HG03066 (cell line): ENCODE measurements around the gene DLG2.
"Not testable (repeated sequence)": the region's sequence is repeated elsewhere in the genome, so short reads cannot be mapped to it uniquely, and the experiment has no call there.

Source experiments
- ATAC-seq: cut with Tn5 transposase; IDR thresholded peaks from one replicate; pipeline ENCODE4 v1.9.1; 2021; ENCODE audit warnings: low read depth; ENCODE audit not compliant: unreplicated experiment

DLG2 gene

GRCh38 chr11:83449338-83449913, 2177.7 kb downstream of the DLG2 start:
- no peak for ATAC-seq

GRCh38 chr11:83448686-83449085, 2178.5 kb downstream of the DLG2 start:
- ATAC-seq, result no peak

GRCh38 chr11:83443880-83444279, 2183.3 kb downstream of the DLG2 start:
- not testable (repeated sequence) for ATAC-seq

- ATAC-seq, result no peak
Observed at GRCh38 chr11:83441601-83442000, 2185.5 kb downstream of the DLG2 start.

GRCh38 chr11:83441171-83441570, 2186.0 kb downstream of the DLG2 start:
- no peak for ATAC-seq

GRCh38 chr11:83438438-83438837, 2188.7 kb downstream of the DLG2 start:
- ATAC-seq, result no peak

GRCh38 chr11:83437939-83438338, 2189.2 kb downstream of the DLG2 start:
- ATAC-seq, result no peak

GRCh38 chr11:83436855-83437254, 2190.3 kb downstream of the DLG2 start:
- ATAC-seq, result no peak

GRCh38 chr11:83434812-83435211, 2192.3 kb downstream of the DLG2 start:
- not testable (repeated sequence) for ATAC-seq

- no peak for ATAC-seq
Observed at GRCh38 chr11:83427943-83428342, 2199.2 kb downstream of the DLG2 start.

GRCh38 chr11:83427501-83427900, 2199.6 kb downstream of the DLG2 start:
- no peak for ATAC-seq

- ATAC-seq, result no peak
Observed at GRCh38 chr11:83425137-83425466, 2202.0 kb downstream of the DLG2 start.

- no peak for ATAC-seq
Observed at GRCh38 chr11:83424376-83425136, 2202.6 kb downstream of the DLG2 start.

- ATAC-seq, result not testable (repeated sequence)
Observed at GRCh38 chr11:83422641-83423040, 2204.5 kb downstream of the DLG2 start.

- no peak for ATAC-seq
Observed at GRCh38 chr11:83410605-83411565, 2216.3 kb downstream of the DLG2 start.

GRCh38 chr11:83409891-83410290, 2217.3 kb downstream of the DLG2 start:
- ATAC-seq, result no peak

- no peak for ATAC-seq
Observed at GRCh38 chr11:83409476-83409875, 2217.7 kb downstream of the DLG2 start.

- ATAC-seq, result no peak
Observed at GRCh38 chr11:83408946-83409345, 2218.2 kb downstream of the DLG2 start.
